GM23338 (cell line): Measurements from ENCODE around the gene FOXL1. TPM values are rescaled to one million over a fixed set of nuclear protein-coding genes. Genes with fewer than 3 reads are reported as not detected.

ENCODE experiments used
- ATAC-seq: fragments of 200-7000 bp; cut with Tn5 transposase; 3 replicates; pipeline ENCODE4 v1.9.1; 2020
- DNase-seq: peaks from one replicate; pipeline ENCODE4 v3.0.0-alpha.2; 2015; ENCODE audit warnings: low spot score
- H2AFZ ChIP-seq: fragments of 200-600 bp; sonication (generic); 2 replicates; pipeline ENCODE4 v1.8.0; 2016; ENCODE audit warnings: antibody characterized with exemption, mild to moderate bottlenecking, moderate library complexity
- H3F3A ChIP-seq: fragments of 200-600 bp; sonication (generic); replicated peaks from 2 replicates; pipeline ENCODE4 v1.8.0; 2017; ENCODE audit warnings: antibody characterized with exemption, mixed run types, low read depth
- H3K27ac ChIP-seq: fragments of 200-600 bp; sonication (generic); 2 replicates; pipeline ENCODE4 v1.6.1; 2016; ENCODE audit warnings: low read depth
- H3K27me3 ChIP-seq: fragments of 200-600 bp; sonication (generic); 2 replicates; pipeline ENCODE4 v1.8.0; 2016; ENCODE audit warnings: mild to moderate bottlenecking, mixed run types, moderate library complexity; ENCODE audit not compliant: insufficient read depth
- H3K36me3 ChIP-seq: fragments of 200-600 bp; sonication (generic); 2 replicates; pipeline ENCODE4 v1.8.0; 2016; ENCODE audit warnings: mild to moderate bottlenecking; ENCODE audit not compliant: insufficient read depth
- H3K4me1 ChIP-seq: fragments of 200-600 bp; sonication (generic); 2 replicates; pipeline ENCODE4 v1.8.0; 2016; ENCODE audit warnings: mild to moderate bottlenecking, moderate library complexity; ENCODE audit not compliant: insufficient read depth
- H3K4me2 ChIP-seq: fragments of 200-600 bp; sonication (generic); 2 replicates; pipeline ENCODE4 v1.7.1; 2017; ENCODE audit warnings: mixed run types
- H3K4me3 ChIP-seq: fragments of 200-600 bp; sonication (generic); 2 replicates; pipeline ENCODE4 v1.6.1; 2016; ENCODE audit warnings: mixed run types
- H3K79me2 ChIP-seq: fragments of 200-600 bp; sonication (generic); replicated peaks from 2 replicates; pipeline ENCODE4 v1.8.0; 2017; ENCODE audit warnings: mild to moderate bottlenecking; ENCODE audit not compliant: insufficient read depth
- H3K9me2 ChIP-seq: fragments of 200-600 bp; sonication (generic); 2 replicates; pipeline ENCODE4 v1.8.0; 2017; ENCODE audit not compliant: insufficient read depth
- H4K20me1 ChIP-seq: fragments of 200-600 bp; sonication (generic); replicated peaks from 2 replicates; pipeline ENCODE4 v1.8.0; 2017; ENCODE audit warnings: mild to moderate bottlenecking; ENCODE audit not compliant: insufficient read depth
- H3K27ac Mint-ChIP-seq: 2 replicates; pipeline ENCODE4 v1.8.0; 2020; ENCODE audit warnings: inconsistent platforms, mild to moderate bottlenecking, moderate library complexity, mixed read lengths
- H3K27me3 Mint-ChIP-seq: 3 replicates; pipeline ENCODE4 v1.8.0; 2022; ENCODE audit warnings: low read depth, mild to moderate bottlenecking, moderate library complexity, mixed read lengths, inconsistent platforms; ENCODE audit not compliant: insufficient read depth, poor library complexity
- H3K36me3 Mint-ChIP-seq: 3 replicates; pipeline ENCODE4 v1.8.0; 2021; ENCODE audit warnings: low read depth, mild to moderate bottlenecking, inconsistent platforms, moderate library complexity, mixed read lengths
- H3K4me1 Mint-ChIP-seq: 3 replicates; pipeline ENCODE4 v1.8.0; 2020; ENCODE audit warnings: mild to moderate bottlenecking, inconsistent platforms, mixed read lengths
- H3K4me3 Mint-ChIP-seq: 3 replicates; pipeline ENCODE4 v1.8.0; 2021; ENCODE audit warnings: moderate library complexity, mild to moderate bottlenecking, inconsistent platforms, mixed read lengths
- H3K9me3 Mint-ChIP-seq: 3 replicates; pipeline ENCODE4 v1.8.0; 2020; ENCODE audit warnings: moderate library complexity, mild to moderate bottlenecking, inconsistent platforms, mixed read lengths
- CREB1 ChIP-seq: fragments of 250-450 bp; sonication (Bioruptor Pico); IDR thresholded peaks from 2 replicates; pipeline ENCODE4 v1.5.0; 2020; ENCODE audit warnings: low read depth, mild to moderate bottlenecking, moderate library complexity
- CTCF ChIP-seq, 2 experiments: fragments of 200-600 bp in 1 of 2; sonication (generic) in 1 of 2; conservative IDR thresholded peaks; 2 replicates each; pipeline versions ENCODE4 v1.5.1 to v1.6.1; 2016 to 2017; ENCODE audit warnings: antibody characterized with exemption in 2 of 2, low read depth in 2 of 2, mild to moderate bottlenecking in 2 of 2, moderate library complexity in 1 of 2
- EZH2 ChIP-seq: fragments of 200-600 bp; sonication (generic); IDR thresholded peaks from one replicate; pipeline ENCODE4 v1.8.0; 2017; ENCODE audit warnings: antibody characterized with exemption, mild to moderate bottlenecking, low read depth; ENCODE audit not compliant: unreplicated experiment
- EZH2phosphoT487 ChIP-seq: fragments of 200-600 bp; sonication (generic); IDR thresholded peaks from one replicate; pipeline ENCODE4 v1.8.1; 2018; ENCODE audit warnings: antibody characterized with exemption; ENCODE audit not compliant: unreplicated experiment
- JUNB ChIP-seq: IDR thresholded peaks from one replicate; pipeline ENCODE4 v1.6.1; 2016; ENCODE audit warnings: antibody characterized with exemption; ENCODE audit not compliant: unreplicated experiment
- NANOG ChIP-seq: IDR thresholded peaks from 2 replicates; pipeline ENCODE4 v1.6.1; 2016; ENCODE audit warnings: antibody characterized with exemption, borderline replicate concordance
- POLR2AphosphoS5 ChIP-seq: IDR thresholded peaks from 2 replicates; pipeline ENCODE4 v1.6.1; 2016; ENCODE audit warnings: antibody characterized with exemption, low read depth
- REST ChIP-seq: IDR thresholded peaks from one replicate; pipeline ENCODE4 v1.6.1; 2018; ENCODE audit warnings: antibody characterized with exemption; ENCODE audit not compliant: unreplicated experiment
- STAT1 ChIP-seq: IDR thresholded peaks from one replicate; pipeline ENCODE4 v1.6.1; 2016; ENCODE audit warnings: antibody characterized with exemption; ENCODE audit not compliant: unreplicated experiment
- ZNF114 ChIP-seq: fragments of 250-450 bp; sonication (Bioruptor Pico); IDR thresholded peaks from 2 replicates; pipeline ENCODE4 v1.5.0; 2020; ENCODE audit warnings: mild to moderate bottlenecking, moderate library complexity
- ZNF331 ChIP-seq: fragments of 250-450 bp; sonication (Bioruptor Pico); IDR thresholded peaks from 2 replicates; pipeline ENCODE4 v1.5.0; 2020; ENCODE audit warnings: low read depth, mild to moderate bottlenecking, moderate library complexity
- ZNF462 ChIP-seq: fragments of 250-450 bp; sonication (Bioruptor Pico); IDR thresholded peaks from 2 replicates; pipeline ENCODE4 v1.5.0; 2020; ENCODE audit warnings: mild to moderate bottlenecking, moderate library complexity
- polyA plus RNA-seq: library from polyadenylated mRNA; unstranded; fragments of >200 nt; fragmentation: Nextera tagmentation; extraction: Ambion mirVana; gene quantifications from 2 replicates; pipeline ENCODE4 v1.2.1, GENCODE V29; 2016
- total RNA-seq: library from RNA; depleted of rRNA; stranded (reverse); fragments of >200 nt; shearing (Covaris generic); gene quantifications from 2 replicates; pipeline ENCODE4 v1.2.3, GENCODE V29; 2014
- TF ChIP-seq, protein P1 (sequence below): IDR thresholded peaks from 2 replicates; pipeline ENCODE4 v1.6.1; 2016; ENCODE audit warnings: antibody characterized with exemption

Gene FOXL1
- total and polyA plus RNA-seq, 2 experiments from 2014 or later, result 0.31 TPM; not detected in 1

- no peaks in the 10 kb centered on the region for H4K20me1 ChIP-seq
- Mint-ChIP-seq H3K27ac (no peak overlapping the region), H3K36me3 (no peaks in the 10 kb centered on the region), H3K9me3 (no peaks in the 10 kb centered on the region; the same call in 2 of the 3 replicates), H3K4me3 (no peak overlapping the region), H3K27me3 (peaks cover 30% of the 10 kb centered on the region), H3K4me1 (peaks cover 12% of the 10 kb centered on the region)
- no peaks in the 10 kb centered on the region for H3K36me3 ChIP-seq
- 0 out of 2 replicates have a peak, but pooled peaks cover 9% of the 10 kb centered on the region for H3K9me2 ChIP-seq
- TF ChIP-seq JUNB, result no peak
- TF ChIP-seq EZH2, result no peak
- TF ChIP-seq NANOG, result no peak
- TF ChIP-seq POLR2AphosphoS5, result no peak
- TF ChIP-seq EZH2phosphoT487, result no peak
- no peak for TF ChIP-seq STAT1
- no peak for TF ChIP-seq REST
- TF ChIP-seq, protein P1, sequence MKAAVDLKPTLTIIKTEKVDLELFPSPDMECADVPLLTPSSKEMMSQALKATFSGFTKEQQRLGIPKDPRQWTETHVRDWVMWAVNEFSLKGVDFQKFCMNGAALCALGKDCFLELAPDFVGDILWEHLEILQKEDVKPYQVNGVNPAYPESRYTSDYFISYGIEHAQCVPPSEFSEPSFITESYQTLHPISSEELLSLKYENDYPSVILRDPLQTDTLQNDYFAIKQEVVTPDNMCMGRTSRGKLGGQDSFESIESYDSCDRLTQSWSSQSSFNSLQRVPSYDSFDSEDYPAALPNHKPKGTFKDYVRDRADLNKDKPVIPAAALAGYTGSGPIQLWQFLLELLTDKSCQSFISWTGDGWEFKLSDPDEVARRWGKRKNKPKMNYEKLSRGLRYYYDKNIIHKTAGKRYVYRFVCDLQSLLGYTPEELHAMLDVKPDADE, result no peak
- no peak for TF ChIP-seq ZNF114 (CRISPR knock-in tag)
- no peak for TF ChIP-seq ZNF462
- no peak for TF ChIP-seq ZNF331 (CRISPR knock-in tag)
- no peak for TF ChIP-seq CTCF (conservative IDR thresholded peaks at IDR 0.05; ENCODE audit: low read depth in 2 of 2)
- no peak for TF ChIP-seq CREB1
- H3K4me3 ChIP-seq, result no peak overlapping the region
- DNase-seq (no peak), ATAC-seq (no peak)
- H3K27me3 ChIP-seq, result peaks cover 44% of the 10 kb centered on the region
- H3K4me2 ChIP-seq, result no peak overlapping the region
- H3K79me2 ChIP-seq, result no peaks in the 10 kb centered on the region
- no peak overlapping the region for H2AFZ ChIP-seq
- H3K27ac ChIP-seq, result no peak overlapping the region
- H3F3A ChIP-seq, result 0 out of 2 replicates have a peak, but pooled peaks cover 3% of the 10 kb centered on the region
- no peaks in the 10 kb centered on the region; the same call in 1 of the 2 replicates for H3K4me1 ChIP-seq
Measured at GRCh38 chr16:86584071-86584685, 5.8 kb downstream of the FOXL1 start.
